Right cardiac atrium (tissue), 5 donors: ENCODE results near the gene FAM227A. TPM values are rescaled to one million over a fixed set of nuclear protein-coding genes. Genes with fewer than 3 reads are reported as not detected.
"Not testable (repeated sequence)": the region's sequence is repeated elsewhere in the genome, so short reads cannot be mapped to it uniquely, and the experiment has no call there.

Experiments used
- ATAC-seq, 2 donors: fragments of 200-7000 bp; cut with Tn5 transposase; one replicate each; pipeline versions ENCODE4 v1.8.0 to v1.9.1; 2020; ENCODE audit warnings: moderate library complexity in 2 of 2, mild to moderate bottlenecking in 1 of 2
- DNase-seq, 3 donors: peaks; one replicate each; pipeline ENCODE4 v3.0.0-alpha.2; 2020
- H3K27ac ChIP-seq: one replicate; pipeline ENCODE4 v1.5.1; 2013; ENCODE audit warnings: mild to moderate bottlenecking, low read length, control low read depth, moderate library complexity
- H3K27me3 ChIP-seq: one replicate; pipeline ENCODE4 v1.6.1; 2013; ENCODE audit not compliant: control insufficient read depth, insufficient read depth
- H3K4me1 ChIP-seq: one replicate; pipeline ENCODE4 v1.6.1; 2013; ENCODE audit warnings: low read length; ENCODE audit not compliant: control insufficient read depth, insufficient read depth
- H3K4me3 ChIP-seq: one replicate; pipeline ENCODE4 v1.5.1; 2013; ENCODE audit warnings: low read length, control low read depth
- H3K9me3 ChIP-seq: one replicate; pipeline ENCODE4 v1.6.1; 2013; ENCODE audit warnings: low read length; ENCODE audit not compliant: control insufficient read depth
- WGBS: extraction: QIAGEN DNeasy Blood & Tissue Kit; methylation state at CpG from one replicate; pipeline ENCODE4 v1.1.7; 2013; 5-methylcytosine and 5-hydroxymethylcytosine counted together
- intact Hi-C, 4 donors: fragments of 100-400 bp; cut with DNase I; formaldehyde crosslinking; loops; one replicate each; pipeline versions ENCODE4 v1.11.0 to v1.14.0; 2022 to 2023
- polyA plus RNA-seq: library from polyadenylated mRNA; stranded (reverse); fragments of 200-250 nt; gene quantifications from one replicate; pipeline ENCODE4 v1.2.3, GENCODE V29; 2013
- total RNA-seq, 4 donors: library from RNA; stranded (reverse); fragmentation: NEBNext Ultra II Directional; extraction: Animal tissue kit (Norgen Biotek cat#: 25700); gene quantifications; one replicate each; pipeline ENCODE4 v1.2.1, GENCODE V29; 2021
- donor health status: healthy with polysubstance abuse.
- donor health status: DM: no; HTN: yes; CAD: no.
- donor health status: DM: no; HTN: no; CAD: no.
- donor health status: DM: no; HTN: yes; CAD: no; lungs with severe emphysema.
- donor health status: DM: yes; HTN: yes; CAD: no.

FAM227A gene
- total and polyA plus RNA-seq, 5 donors = 0.23 to 1.2 (median 0.79) TPM

- H3K4me3 ChIP-seq = no peak overlapping the region
- no peak for ATAC-seq
- intact Hi-C loops = no loop called here
- no peaks in the 10 kb centered on the region for H3K9me3 ChIP-seq
- no peaks in the 10 kb centered on the region for H3K4me1 ChIP-seq
- H3K27me3 ChIP-seq = no peaks in the 10 kb centered on the region
- WGBS = 71% methylated on average over 13 of the region's 13 CpGs
- H3K27ac ChIP-seq = no peak overlapping the region
- DNase-seq = no peak
Observed at GRCh38 chr22:38608992-38609750, 47.0 kb downstream of the FAM227A start.

GRCh38 chr22:38607680-38608079 lies 48.5 kb downstream of the FAM227A start:
- ATAC-seq (no peak), DNase-seq (no peak)
- Histone ChIP-seq H3K9me3 (no peaks in the 10 kb centered on the region), H3K4me3 (no peak overlapping the region), H3K27ac (no peak overlapping the region), H3K27me3 (no peaks in the 10 kb centered on the region), H3K4me1 (no peaks in the 10 kb centered on the region)
- intact Hi-C loops = no loop called here
- WGBS = 86% methylated on average over 3 of the region's 3 CpGs

- Histone ChIP-seq H3K27ac (no peak overlapping the region), H3K4me1 (no peaks in the 10 kb centered on the region), H3K27me3 (no peaks in the 10 kb centered on the region), H3K4me3 (no peak overlapping the region), H3K9me3 (no peaks in the 10 kb centered on the region)
- WGBS = 71% methylated on average over 1 of the region's 1 CpG
- no peak for ATAC-seq
- intact Hi-C loops = no loop called here
- no peak for DNase-seq
Observed at GRCh38 chr22:38602166-38602565, 54.0 kb downstream of the FAM227A start.

- WGBS = 78% methylated on average over 2 of the region's 2 CpGs
- Histone ChIP-seq H3K4me1 (no peaks in the 10 kb centered on the region), H3K4me3 (no peak overlapping the region), H3K27ac (no peak overlapping the region), H3K27me3 (no peaks in the 10 kb centered on the region), H3K9me3 (no peaks in the 10 kb centered on the region)
- DNase-seq = no peak
- intact Hi-C loops = no loop called here
- ATAC-seq = no peak
Observed at GRCh38 chr22:38601221-38601764, 54.9 kb downstream of the FAM227A start.

- intact Hi-C loops = no loop called here
- no peak for ATAC-seq
- H3K27me3 ChIP-seq = no peaks in the 10 kb centered on the region
- no peaks in the 10 kb centered on the region for H3K9me3 ChIP-seq
- 93% methylated on average over 10 of the region's 10 CpGs for WGBS
- H3K27ac ChIP-seq = no peak overlapping the region
- H3K4me3 ChIP-seq = no peak overlapping the region
- DNase-seq = no peak
- no peaks in the 10 kb centered on the region for H3K4me1 ChIP-seq
Observed at GRCh38 chr22:38599466-38599865, 56.7 kb downstream of the FAM227A start.

GRCh38 chr22:38582923-38583322 lies 73.3 kb downstream of the FAM227A start:
- WGBS = 75% methylated on average over 3 of the region's 3 CpGs
- H3K27ac ChIP-seq, H3K9me3 ChIP-seq, H3K27me3 ChIP-seq, intact Hi-C loops, H3K4me3 ChIP-seq, H3K4me1 ChIP-seq, ATAC-seq, DNase-seq: not testable (repeated sequence)

GRCh38 chr22:38578505-38578904 lies 77.7 kb downstream of the FAM227A start:
- intact Hi-C loops = loop anchor here in 1 of 4 donors (10.0 kb wide), 1 partner anchor 164 kb away; no protein-coding TSS in a partner anchor
- H3K4me3 ChIP-seq = no peak overlapping the region
- H3K4me1 ChIP-seq = no peaks in the 10 kb centered on the region
- H3K9me3 ChIP-seq = no peaks in the 10 kb centered on the region
- DNase-seq (no peak), ATAC-seq (no peak)
- 80% methylated on average over 5 of the region's 5 CpGs for WGBS
- no peak overlapping the region for H3K27ac ChIP-seq
- H3K27me3 ChIP-seq = no peaks in the 10 kb centered on the region

GRCh38 chr22:38572065-38572464 lies 84.1 kb downstream of the FAM227A start:
- H3K27me3 ChIP-seq = no peaks in the 10 kb centered on the region
- DNase-seq (no peak), ATAC-seq (no peak)
- no peak overlapping the region for H3K4me3 ChIP-seq
- H3K9me3 ChIP-seq = no peaks in the 10 kb centered on the region
- H3K4me1 ChIP-seq = no peaks in the 10 kb centered on the region
- 2% methylated on average over 3 of the region's 3 CpGs for WGBS
- intact Hi-C loops = loop anchor here in 2 of 4 donors (5.0 to 10.0 kb wide), 5 partner anchors 65 to 520 kb away; partner anchors contain the start of gene DDX17 (in 1 of the 2)
- no peak overlapping the region for H3K27ac ChIP-seq

- ATAC-seq (peak; percentile 23 to 46), DNase-seq (peak; percentile 33 to 74 (median 72))
- Histone ChIP-seq H3K27ac (peak overlapping the region; percentile 90), H3K9me3 (no peaks in the 10 kb centered on the region), H3K4me3 (peak overlapping the region; percentile 92), H3K4me1 (no peaks in the 10 kb centered on the region), H3K27me3 (no peaks in the 10 kb centered on the region)
- WGBS = 3% methylated on average over 14 of the region's 14 CpGs
- intact Hi-C loops = loop anchor here in 2 of 4 donors (5.0 to 10.0 kb wide), 5 partner anchors 64 to 519 kb away; partner anchors contain the start of gene DDX17 (in 1 of the 2)
Observed at GRCh38 chr22:38570779-38571364, 85.3 kb downstream of the FAM227A start.

- Histone ChIP-seq H3K4me3 (peak within 1 kb of the TSS; percentile 92), H3K27me3 (no peaks in the 10 kb centered on the region), H3K9me3 (no peaks in the 10 kb centered on the region), H3K27ac (peak within 1 kb of the TSS; percentile 90), H3K4me1 (no peaks in the 10 kb centered on the region)
- DNase-seq (peak; percentile 95 to 99 (median 97)), ATAC-seq (peak; percentile 98)
- intact Hi-C loops = loop anchor here in 2 of 4 donors (5.0 to 10.0 kb wide), 6 partner anchors 55 to 518 kb away; partner anchors contain the start of gene DDX17 (in 1 of the 2)
- 2% methylated on average over 63 of the region's 64 CpGs for WGBS
Observed at GRCh38 chr22:38569972-38570778, 86.0 kb downstream of the FAM227A start, which contains the start of gene DMC1. Gene DMC1, minus strand, starts transcription at chr22:38570183. Its CDS starts 1,927 bp downstream, at chr22:38568256.
